Ishikawa (cell line): ENCODE measurements around the gene HOXC5.

ENCODE experiments used
- CEBPB ChIP-seq: IDR thresholded peaks from 2 replicates; pipeline ENCODE4 v1.6.1; 2012
- CREB1 ChIP-seq: IDR thresholded peaks from 2 replicates; pipeline ENCODE4 v1.6.1; 2012; ENCODE audit warnings: low read depth
- EGR1 ChIP-seq: IDR thresholded peaks from 2 replicates; pipeline ENCODE4 v1.6.1; 2012
- EP300 ChIP-seq: IDR thresholded peaks from 2 replicates; pipeline ENCODE4 v1.6.1; 2012; ENCODE audit warnings: borderline replicate concordance
- FOXM1 ChIP-seq: IDR thresholded peaks from 2 replicates; pipeline ENCODE4 v1.6.1; 2012; ENCODE audit warnings: low read depth, borderline replicate concordance
- MAX ChIP-seq: IDR thresholded peaks from 2 replicates; pipeline ENCODE4 v1.6.1; 2012
- NFIC ChIP-seq: IDR thresholded peaks from 2 replicates; pipeline ENCODE4 v1.6.1; 2012
- RAD21 ChIP-seq: IDR thresholded peaks from 2 replicates; pipeline ENCODE4 v1.6.1; 2012; ENCODE audit warnings: low read depth
- REST ChIP-seq: IDR thresholded peaks from 2 replicates; pipeline ENCODE4 v1.6.1; 2012; ENCODE audit warnings: low read depth, mild to moderate bottlenecking
- TAF1 ChIP-seq: IDR thresholded peaks from 2 replicates; pipeline ENCODE4 v1.6.1; 2012; ENCODE audit warnings: low read depth, mild to moderate bottlenecking
- TCF12 ChIP-seq: IDR thresholded peaks from 2 replicates; pipeline ENCODE4 v1.6.1; 2012; ENCODE audit warnings: low read depth
- TEAD4 ChIP-seq: IDR thresholded peaks from 2 replicates; pipeline ENCODE4 v1.6.1; 2012
- YY1 ChIP-seq: IDR thresholded peaks from 2 replicates; pipeline ENCODE4 v1.6.1; 2012; ENCODE audit warnings: low read depth
- ZBTB7A ChIP-seq: IDR thresholded peaks from 2 replicates; pipeline ENCODE4 v1.6.1; 2012; ENCODE audit warnings: low read depth
- TF ChIP-seq, protein P1 (sequence below): IDR thresholded peaks from 2 replicates; pipeline ENCODE4 v1.6.1; 2012

The HOXC5 gene

GRCh38 chr12:54032627-54033100, at the start of gene HOXC5:
Gene HOXC5 (plus strand): TSS chr12:54033050. CDS start chr12:54033123, 73 bp downstream.
- TF ChIP-seq MAX, result peak; percentile 25; the same call in 1 of the 2 replicates
- 0 out of 2 replicates have a peak, but pooled peaks have one; percentile 8 for TF ChIP-seq YY1
- TF ChIP-seq CEBPB, result no peak
- peak; percentile 90 for TF ChIP-seq RAD21
- TF ChIP-seq, protein P1, sequence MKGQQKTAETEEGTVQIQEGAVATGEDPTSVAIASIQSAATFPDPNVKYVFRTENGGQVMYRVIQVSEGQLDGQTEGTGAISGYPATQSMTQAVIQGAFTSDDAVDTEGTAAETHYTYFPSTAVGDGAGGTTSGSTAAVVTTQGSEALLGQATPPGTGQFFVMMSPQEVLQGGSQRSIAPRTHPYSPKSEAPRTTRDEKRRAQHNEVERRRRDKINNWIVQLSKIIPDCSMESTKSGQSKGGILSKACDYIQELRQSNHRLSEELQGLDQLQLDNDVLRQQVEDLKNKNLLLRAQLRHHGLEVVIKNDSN, result peak; percentile 80
- 0 out of 2 replicates have a peak, but pooled peaks have one; percentile 2 for TF ChIP-seq EGR1

DNA sequence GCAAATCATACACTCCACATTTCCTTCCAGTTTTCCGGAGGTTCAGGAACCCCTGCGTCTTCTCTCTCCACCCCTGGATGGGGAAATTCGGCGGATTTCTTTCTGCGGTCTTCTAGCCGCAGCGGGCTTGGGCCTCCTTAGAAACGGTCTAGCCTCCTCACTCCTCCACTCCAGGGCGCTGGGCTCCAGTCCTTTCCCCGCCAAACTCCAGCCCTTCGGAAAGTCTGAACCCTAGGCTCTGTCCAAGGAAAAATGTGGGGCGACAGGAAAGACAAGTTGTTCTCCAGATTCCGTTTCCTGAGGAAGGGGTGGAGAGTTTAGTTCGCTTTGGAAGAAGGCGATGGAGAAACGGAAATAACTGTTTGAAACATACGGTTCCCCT, 49.3 kb upstream of the HOXC5 start:
- TF ChIP-seq CEBPB (no peak), CREB1 (no peak), TCF12 (no peak), TEAD4 (no peak), RAD21 (no peak), TAF1 (no peak), FOXM1 (no peak), EGR1 (no peak), NFIC (no peak), MAX (no peak), REST (no peak), YY1 (no peak), ZBTB7A (no peak), EP300 (no peak)
- TF ChIP-seq, protein P1, result no peak

GRCh38 chr12:53983950-53984572, 48.8 kb upstream of the HOXC5 start:
- TF ChIP-seq TAF1, result no peak

- TF ChIP-seq CREB1, result peak; percentile 77
- TF ChIP-seq EGR1, result no peak
- TF ChIP-seq REST, result no peak
- peak; percentile 78 for TF ChIP-seq MAX
- TF ChIP-seq YY1, result no peak
- no peak for TF ChIP-seq FOXM1
- peak; percentile 90 for TF ChIP-seq RAD21
- TF ChIP-seq, protein P1, result peak; percentile 89
- TF ChIP-seq NFIC, result no peak
- TF ChIP-seq TEAD4, result no peak
- TF ChIP-seq CEBPB, result no peak
- TF ChIP-seq TAF1, result no peak
- no peak for TF ChIP-seq EP300
- TF ChIP-seq TCF12, result no peak
- no peak for TF ChIP-seq ZBTB7A
Observed at GRCh38 chr12:53984901-53985691, 47.8 kb upstream of the HOXC5 start, which contains the start of gene HOXC10. Gene HOXC10 (plus strand): TSS chr12:53985146. CDS start chr12:53985260, 114 bp downstream.

DNA sequence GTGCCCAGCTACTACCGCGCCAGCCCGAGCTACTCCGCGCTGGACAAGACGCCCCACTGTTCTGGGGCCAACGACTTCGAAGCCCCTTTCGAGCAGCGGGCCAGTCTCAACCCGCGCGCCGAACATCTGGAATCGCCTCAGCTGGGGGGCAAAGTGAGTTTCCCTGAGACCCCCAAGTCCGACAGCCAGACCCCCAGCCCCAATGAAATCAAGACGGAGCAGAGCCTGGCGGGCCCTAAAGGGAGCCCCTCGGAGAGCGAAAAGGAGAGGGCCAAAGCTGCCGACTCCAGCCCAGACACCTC, 47.2 kb upstream of the HOXC5 start:
- no peak for TF ChIP-seq TEAD4
- TF ChIP-seq EP300, result no peak
- no peak for TF ChIP-seq CREB1
- no peak for TF ChIP-seq TAF1
- no peak for TF ChIP-seq NFIC
- no peak for TF ChIP-seq CEBPB
- TF ChIP-seq TCF12, result no peak
- no peak for TF ChIP-seq REST
- no peak for TF ChIP-seq RAD21
- TF ChIP-seq MAX, result no peak
- no peak for TF ChIP-seq EGR1
- no peak; the same call in 1 of the 2 replicates for TF ChIP-seq ZBTB7A
- TF ChIP-seq, protein P1, result no peak
- TF ChIP-seq FOXM1, result no peak
- TF ChIP-seq YY1, result no peak
